HG03354 (cell line): ENCODE results near the gene VILL.
"Not testable (repeated sequence)": the region's sequence is repeated elsewhere in the genome, so short reads cannot be mapped to it uniquely, and the experiment has no call there.

Experiments
- ATAC-seq: cut with Tn5 transposase; IDR thresholded peaks from one replicate; pipeline ENCODE4 v1.9.1; 2021; ENCODE audit warnings: mild to moderate bottlenecking; ENCODE audit not compliant: unreplicated experiment, poor library complexity, severe bottlenecking

The VILL gene

GRCh38 chr3:37982331-37982730 lies 8.3 kb upstream of the VILL start:
- ATAC-seq, result no peak

DNA sequence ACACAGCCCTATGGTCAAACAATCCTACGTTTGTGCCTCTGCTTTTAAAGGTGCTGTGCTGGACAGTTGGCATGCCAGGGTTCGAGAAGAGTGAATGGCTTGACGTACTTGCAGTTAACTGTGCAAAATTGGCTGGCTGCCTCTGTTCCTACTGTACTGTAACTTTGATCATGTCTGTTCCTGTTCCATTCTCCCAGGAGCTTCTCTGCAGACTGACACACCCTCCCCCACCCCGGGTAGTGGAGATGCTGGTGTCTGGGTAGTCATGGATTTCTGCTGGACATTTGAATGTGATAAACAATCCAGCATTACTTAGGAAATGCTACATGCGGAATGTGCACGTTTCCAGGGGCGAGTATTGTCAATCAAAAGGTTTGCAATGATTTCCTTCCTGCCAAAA lies 6.5 kb upstream of the VILL start:
- ATAC-seq, result no peak

DNA sequence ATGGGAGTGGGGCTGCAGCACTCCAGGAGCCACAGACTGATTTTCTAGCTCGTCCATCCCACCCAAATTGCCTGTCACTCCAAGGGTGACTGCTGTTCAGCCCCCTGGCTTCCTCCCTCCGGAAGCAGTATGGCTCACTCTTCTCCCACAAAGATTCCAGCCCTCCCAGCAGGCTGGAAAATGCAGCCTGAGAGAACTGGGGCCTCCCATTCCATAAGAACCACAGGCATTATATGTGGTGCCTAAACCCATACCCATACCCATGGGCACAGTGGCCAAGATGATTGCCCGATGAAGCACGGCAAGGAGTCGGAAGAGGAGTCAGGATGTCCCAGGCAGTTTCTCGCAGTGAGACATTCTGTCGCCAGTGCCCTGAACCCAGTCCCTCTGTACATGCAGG lies 6.0 kb upstream of the VILL start:
- ATAC-seq, result no peak

GRCh38 chr3:37985637-37986320 lies 4.8 kb upstream of the VILL start:
- ATAC-seq, result no peak

DNA sequence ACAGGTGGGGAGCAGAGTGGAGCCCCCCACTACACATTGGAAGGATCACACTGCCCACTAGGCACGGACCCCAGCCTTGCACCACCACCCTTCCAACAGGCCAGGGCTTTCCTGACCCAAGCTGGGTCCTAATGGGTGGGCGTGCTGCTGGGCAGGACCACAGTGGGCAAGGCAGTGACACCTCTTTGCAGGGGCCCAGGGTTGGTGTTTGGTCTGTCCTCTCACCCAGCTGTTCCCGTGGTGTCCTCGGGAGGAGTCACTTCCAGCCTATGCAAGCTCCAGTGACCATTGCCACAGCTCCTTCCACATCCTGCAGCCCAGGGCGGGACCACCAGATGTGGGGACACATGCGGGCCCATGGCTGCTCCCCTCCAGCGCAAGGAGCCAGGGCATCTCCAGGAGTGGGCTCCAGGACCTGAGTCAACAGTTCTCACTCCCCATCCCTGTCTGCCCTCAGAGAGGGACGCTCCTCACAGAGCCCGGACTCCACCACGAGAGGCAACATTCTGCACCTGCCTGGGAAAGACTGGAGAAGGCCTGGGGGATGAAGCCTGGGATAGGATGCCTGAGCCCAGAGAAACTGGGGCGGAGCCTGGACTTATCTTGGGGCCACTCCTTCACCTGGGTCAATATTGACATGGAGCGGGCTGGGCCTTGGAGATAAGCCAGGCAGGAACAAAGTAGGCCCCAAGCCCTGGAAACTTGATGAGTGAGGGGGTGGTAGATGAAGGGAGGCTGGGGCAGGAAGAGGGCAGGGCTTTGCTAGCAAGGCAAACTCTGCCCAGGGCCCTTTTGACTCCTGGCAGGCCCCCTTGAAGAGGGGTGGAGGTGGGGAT lies 3.9 kb upstream of the VILL start:
- no peak for ATAC-seq

DNA sequence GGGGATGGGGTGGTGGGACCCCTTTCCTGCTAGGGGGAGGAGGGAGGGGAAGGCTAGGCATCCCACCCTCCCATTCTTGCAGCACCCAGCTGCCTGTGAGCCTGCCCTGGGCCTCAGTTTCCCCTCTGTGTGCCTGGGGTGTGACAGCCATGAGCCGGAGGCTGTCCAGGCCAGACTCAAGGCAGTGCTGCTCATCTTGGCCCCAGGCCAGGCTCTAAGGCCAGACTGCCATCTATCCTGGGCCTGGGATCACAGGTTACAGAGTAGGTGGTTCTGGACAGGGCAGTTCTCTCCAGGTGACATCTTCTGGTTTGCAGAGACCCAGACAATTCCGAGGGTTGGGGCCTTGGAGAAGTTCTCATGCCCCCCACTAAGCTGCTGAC lies 3.3 kb upstream of the VILL start:
- no peak for ATAC-seq

DNA sequence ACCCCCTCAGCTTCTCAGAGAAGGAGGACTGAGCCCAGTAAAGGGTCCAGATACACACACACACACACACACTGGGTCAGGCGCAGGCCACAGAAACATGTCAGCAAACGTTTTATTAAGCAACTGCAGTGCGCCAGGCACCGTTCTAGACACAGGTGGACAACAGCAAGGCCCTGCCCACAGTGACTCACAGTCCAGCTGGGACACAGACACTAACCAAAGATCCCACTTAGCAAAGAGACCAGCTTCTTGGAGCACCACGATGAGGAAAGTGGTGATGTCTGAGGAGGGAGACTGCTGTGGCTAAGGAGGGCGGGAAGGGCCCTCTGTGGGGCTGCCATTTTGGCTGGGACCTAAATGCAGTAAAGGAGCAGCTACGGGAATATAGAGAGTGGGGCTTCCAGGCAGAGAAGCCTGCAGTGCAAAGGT lies 2.8 kb upstream of the VILL start:
- ATAC-seq, result no peak

DNA sequence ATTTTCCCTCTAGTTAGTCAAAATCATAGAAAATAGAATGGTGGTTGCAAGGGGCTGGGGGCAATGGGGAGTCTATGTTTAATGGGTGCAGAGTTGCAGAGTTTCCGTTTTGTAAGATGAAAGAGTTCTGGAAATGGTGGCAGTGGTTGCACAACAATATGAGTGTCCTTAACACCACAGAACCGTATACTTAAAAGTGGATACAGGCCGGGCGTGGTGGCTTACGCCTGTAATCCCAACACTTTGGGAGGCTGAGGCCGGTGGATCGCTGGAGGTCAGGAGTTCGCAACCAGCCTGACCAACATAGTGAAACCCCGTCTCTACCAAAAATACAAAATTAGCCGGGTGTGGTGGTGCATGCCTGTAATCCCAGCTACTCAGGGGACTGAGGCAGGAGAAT lies 2.2 kb upstream of the VILL start:
- ATAC-seq, result not testable (repeated sequence)

GRCh38 chr3:37988931-37989525 lies 1.6 kb upstream of the VILL start:
- ATAC-seq, result no peak

DNA sequence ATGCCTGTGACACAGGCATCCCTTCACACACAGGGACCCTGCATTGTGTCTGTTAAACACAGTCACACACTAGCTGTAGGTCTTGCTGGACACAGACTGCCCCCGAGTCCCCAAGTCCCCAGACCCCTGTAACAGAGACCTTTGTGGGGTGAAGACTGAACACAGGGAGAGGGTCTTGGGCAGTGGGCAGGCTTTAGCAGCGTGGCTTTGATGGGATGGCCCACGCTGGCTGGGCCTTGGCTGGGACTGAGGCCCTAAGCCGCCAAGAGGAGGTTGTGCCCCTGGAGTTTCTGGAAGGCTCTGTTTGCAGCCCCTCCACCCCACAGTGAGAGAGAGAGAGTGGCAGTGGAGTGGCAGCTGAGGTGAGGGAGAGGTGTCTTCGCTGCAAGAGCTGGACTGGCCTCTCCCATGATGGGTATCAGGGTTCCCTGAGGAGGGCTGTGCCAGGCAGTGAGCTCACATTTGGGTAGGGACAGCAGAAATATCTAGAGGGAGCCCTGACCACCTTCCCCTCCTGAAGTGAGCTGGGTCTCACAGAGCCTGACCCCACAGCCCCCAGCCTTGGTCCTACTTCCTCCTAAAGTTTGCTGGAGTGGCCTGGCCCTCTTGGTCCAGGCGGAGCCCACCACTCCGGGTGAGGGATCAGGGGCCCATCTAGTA lies 635 bp upstream of the VILL start:
- ATAC-seq, result no peak

GRCh38 chr3:37991109-37991508 lies 523 bp downstream of the VILL start:
- no peak for ATAC-seq

- no peak for ATAC-seq
Observed at GRCh38 chr3:37991823-37992222, 1.2 kb downstream of the VILL start.

GRCh38 chr3:37992271-37993066 lies 1.9 kb downstream of the VILL start:
- ATAC-seq, result no peak

DNA sequence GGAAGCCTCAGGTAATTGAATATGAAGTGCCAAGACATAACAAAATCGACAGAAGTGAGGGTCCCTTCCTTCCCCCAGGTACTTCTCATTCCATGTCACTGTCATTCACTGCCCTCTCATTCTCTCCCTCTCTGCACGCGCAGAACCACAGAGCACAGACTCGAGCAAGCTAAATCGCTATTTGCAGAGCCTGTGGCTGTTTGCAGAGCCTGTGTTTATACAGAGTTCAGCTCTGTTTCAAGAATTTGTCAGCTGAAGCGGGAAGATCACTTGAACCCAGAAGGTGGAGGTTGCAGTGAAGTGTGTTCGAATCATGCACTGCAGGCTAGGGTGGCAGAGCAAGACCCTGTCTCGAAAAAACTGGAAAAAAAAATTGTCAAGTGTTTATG lies 2.5 kb downstream of the VILL start:
- ATAC-seq, result no peak

DNA sequence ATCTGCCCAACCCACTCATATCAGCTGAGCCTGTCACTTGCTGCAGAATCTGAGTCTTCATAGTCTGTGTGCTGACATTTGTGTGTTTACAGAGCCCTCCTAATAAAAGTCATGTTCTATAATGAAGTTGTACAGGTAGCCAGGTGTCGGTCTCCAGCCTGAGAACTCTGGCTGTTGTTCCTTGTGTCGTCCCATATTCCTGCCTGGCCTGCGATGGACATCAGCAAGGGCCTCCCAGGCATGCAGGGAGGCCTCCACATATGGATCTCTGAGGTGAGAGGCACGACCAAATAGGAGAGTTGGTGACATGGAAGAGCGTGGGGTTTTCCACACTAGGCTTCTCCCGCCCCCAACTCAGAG lies 2.9 kb downstream of the VILL start:
- no peak for ATAC-seq

- peak; percentile 63 for ATAC-seq
Observed at GRCh38 chr3:37993820-37994638, 3.4 kb downstream of the VILL start.

- ATAC-seq, result no peak
Observed at GRCh38 chr3:37994639-37994972, 4.0 kb downstream of the VILL start.

- ATAC-seq, result no peak
Observed at GRCh38 chr3:37995652-37996641, 5.4 kb downstream of the VILL start.
